HG02571 (cell line): ENCODE results near the gene COX7A2L.

Experiments used
- ATAC-seq: cut with Tn5 transposase; IDR thresholded peaks from one replicate; pipeline ENCODE4 v1.9.1; 2021; ENCODE audit warnings: mild to moderate bottlenecking, moderate library complexity; ENCODE audit not compliant: unreplicated experiment

The COX7A2L gene

DNA sequence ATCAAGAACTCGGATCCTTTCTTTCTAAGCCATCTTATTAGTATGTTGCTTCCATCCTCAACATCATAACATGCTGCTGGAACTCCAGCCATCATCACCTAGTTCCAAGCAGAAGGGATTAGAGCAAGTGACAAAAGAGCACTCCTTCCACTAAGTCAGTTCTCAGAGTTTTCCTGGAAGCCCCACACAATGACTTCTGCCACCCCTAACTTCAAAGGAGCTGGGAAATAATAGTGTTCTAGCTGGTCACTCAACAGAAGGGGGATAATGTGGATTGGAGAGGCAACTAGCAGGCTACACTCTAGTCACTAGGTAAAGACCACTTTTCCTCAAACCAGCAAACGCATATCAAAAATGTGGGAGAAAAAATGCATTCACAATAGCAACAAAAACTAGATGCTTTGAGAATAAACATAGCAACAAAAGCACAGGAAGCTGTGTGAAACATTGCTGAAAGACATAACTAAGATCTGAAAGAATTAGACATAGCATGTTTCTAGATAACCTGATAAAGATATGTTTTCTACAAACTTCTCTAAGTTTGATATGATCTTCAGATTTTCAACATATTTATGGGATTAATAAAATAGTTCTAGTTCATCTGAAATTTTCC, 39.5 kb downstream of the COX7A2L start:
- no peak for ATAC-seq

DNA sequence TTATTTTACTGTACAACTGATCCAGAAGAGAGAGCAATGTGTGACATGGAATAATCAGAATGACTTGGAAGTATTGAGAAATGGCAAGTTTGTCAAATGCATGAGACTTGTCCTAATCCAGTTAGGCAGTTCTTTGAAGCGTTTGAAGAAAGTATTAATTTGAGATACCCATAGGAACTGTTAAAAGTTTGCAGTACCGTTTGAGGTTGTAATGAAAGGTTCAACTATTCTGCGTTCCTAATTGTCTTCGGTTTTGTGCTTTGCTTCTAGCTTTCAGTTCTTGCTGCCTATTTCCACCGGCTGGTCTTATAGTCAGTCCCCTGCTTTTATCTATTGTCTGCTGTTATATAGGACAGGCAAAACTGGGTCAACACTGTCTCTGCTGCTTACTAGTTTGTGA, 41.8 kb downstream of the COX7A2L start:
- ATAC-seq: no peak

DNA sequence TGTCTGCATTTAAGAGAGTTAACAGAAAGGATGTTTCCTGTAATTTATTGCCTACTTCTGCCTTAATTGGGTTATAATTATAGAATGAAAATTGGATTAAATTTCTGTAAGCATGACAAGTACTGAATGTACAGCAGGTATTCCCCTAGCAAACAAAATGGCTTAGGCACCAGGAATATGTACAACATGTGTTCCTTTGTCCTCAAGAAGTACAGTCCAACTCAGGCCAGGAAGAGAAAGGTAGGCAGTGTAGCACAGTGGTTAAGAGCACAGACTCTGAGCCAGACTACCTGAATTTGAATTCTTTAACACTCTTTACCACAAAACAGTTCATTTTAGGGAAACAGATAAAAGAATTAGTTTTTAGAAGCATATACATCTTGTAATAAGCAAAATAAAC, 43.1 kb downstream of the COX7A2L start:
- no peak for ATAC-seq

DNA sequence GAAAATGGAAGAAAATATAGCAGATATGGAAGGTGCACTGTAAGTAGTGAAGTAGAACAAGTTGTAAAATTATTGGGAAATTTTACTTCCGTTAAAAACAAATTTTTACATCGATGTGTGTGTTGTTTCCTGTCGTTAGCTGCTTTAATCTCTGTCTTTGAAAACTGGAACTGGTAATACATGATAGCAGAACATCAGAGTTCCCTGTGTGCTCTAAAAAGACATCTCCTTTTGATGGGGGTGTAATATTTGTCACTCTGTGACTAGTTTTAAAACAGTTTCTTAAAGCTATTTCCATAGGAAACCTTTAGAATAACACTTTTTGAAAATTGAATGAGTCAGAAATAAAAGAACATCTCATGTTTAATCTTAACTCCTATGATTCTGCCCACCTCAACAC, 43.5 kb downstream of the COX7A2L start:
- ATAC-seq: no peak

DNA sequence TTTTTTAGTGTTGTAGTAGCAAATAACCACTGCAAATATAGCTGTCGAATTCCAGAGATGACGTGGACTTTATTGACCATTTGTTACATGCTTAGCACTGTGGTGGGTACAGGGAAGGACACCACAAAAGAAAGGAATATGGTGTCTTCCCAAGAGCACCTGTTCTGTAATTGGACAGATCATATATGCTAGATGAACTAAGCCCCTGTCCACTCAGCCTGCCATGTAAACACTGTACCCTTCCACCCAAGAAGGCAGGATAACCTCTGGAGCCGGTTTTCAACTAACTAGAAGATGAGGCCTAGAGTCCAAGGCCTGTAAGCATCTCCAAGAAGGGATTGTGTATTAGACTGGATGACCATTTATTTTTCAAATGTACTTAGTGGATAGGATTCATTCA, 44.1 kb downstream of the COX7A2L start:
- no peak for ATAC-seq

DNA sequence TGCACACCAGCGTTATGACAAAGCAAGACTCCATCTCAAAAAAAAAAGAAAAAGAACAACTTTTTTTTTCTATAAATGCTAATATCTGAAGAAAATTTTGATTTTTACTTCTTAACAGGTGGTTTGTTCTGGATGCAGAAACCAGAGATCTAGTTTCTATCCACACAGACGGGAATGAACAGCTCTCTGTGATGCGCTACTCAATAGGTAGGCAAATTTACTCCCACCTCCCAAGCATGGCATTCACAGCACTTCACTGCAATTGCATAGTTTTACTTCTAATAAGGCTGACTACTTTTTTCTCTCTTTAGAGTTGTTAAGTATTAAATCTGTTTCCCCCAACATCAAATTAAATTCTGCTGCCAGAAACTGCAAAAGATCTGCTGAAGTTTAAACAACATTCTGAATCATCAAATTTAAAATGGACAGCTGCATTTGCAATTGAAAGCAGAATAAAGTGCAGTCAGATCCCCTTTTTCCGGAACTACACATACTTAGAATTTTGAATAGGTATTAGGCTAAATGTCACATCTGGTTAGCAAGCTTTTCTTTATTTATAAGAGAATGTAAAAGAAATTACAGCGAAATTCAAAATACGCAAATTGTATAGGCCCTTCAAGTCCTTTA, 45.1 kb downstream of the COX7A2L start:
- ATAC-seq: no peak

DNA sequence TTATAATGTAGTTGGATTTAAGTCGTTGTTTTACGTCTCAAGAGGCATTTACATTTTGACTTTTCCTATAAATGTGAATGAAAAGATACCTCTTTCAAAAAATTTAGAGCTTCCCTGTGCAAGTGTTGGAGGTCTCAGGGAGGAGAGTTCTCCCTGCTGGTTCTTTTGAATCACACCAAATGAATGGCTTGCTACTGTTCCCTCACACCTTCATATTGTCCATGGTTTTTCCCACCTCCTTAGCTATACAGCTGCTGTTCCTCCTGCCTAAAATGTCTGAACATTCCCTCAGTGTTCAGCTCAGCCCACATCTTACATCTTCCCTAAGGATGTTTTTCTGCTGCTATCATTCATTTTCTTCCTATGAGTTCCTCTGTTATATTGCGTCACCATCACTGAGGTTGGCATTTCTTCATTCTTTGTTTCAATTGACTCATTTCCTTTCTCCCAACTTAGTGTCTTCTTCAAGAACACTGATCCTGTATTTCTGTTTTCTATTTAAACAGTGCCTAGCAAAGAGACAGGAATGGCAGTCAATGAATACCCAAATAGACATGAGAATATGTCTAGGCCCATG, 46.0 kb downstream of the COX7A2L start:
- ATAC-seq: no peak

DNA sequence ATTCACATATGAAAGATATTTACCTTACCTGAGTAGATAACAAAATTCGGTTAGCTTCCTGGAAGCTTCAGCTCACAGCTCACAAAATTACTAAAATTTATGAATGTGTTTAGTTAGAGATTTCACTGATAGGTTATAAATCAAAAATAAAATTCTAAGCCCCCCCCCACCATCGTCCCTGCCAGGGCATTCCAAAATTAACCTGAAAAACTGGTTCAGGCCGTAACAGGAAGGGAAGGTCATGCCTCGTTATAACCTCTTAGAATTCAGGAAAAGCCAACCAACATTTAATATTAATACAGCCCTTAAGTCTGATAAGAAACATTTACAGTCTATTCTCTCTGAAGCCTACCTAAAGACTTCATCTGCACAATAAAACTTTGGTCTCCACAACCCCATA, 48.9 kb downstream of the COX7A2L start:
- no peak for ATAC-seq

DNA sequence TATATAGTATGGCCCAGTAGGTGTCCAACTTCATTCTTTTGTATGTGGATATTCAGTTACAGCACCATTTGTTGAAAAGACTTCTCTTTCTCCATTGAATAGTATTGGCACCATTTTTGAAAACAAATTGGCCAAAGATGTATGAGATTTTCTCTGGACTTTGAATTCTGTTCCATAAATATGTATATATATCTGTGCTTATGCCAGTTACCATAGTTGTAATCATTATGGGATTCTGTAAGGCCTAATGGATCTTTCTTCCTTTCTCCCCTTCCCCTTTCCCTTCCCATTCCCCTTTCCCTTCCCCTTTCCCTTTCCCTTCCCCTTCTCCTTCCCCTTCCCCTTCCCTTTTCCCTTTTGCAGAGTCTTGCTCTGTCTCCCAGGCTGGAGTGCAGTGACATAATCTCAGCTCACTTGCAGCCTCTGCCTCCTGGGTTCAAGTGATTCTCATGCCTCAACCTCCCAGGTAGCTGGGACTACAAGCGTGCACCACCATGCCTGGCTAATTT, 51.0 kb downstream of the COX7A2L start:
- ATAC-seq: no peak

DNA sequence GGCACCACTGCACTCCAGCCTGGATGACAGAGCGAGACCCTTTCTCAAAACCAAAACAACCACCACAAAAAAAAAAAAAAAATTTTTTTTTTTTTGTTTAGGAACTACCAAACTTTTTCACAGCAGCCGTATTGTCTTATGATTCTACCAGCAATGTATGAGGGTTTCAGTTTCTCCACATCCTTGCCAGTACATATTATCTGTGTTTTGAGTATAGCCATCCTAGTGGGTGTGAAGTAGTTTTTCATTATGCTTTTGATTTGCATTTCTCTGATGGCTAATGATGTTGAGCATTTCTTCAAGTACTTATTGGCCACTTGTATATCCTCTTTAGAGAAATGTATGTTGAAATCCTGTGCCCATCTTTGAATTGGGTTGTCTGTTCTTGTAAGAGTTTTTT, 51.7 kb downstream of the COX7A2L start:
- ATAC-seq: no peak

DNA sequence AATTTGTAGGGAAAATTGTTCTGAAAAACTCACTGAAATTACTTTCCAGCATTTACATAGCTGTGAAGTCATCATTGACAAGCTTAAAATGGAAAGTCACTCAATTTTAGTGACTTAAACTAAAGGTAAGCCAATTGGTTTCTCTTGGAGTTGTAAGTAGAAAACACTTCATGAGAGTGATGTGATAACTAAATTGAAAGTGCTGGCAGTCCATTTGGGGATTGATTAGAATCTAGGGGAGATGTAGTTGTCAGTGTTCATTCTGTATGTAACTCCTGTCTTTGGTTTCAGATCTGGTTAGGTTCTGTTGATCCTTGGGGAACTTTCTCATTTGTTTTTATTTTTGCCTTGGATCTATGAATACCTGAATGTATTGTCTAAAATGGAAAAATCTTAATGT, 53.8 kb downstream of the COX7A2L start:
- no peak for ATAC-seq

DNA sequence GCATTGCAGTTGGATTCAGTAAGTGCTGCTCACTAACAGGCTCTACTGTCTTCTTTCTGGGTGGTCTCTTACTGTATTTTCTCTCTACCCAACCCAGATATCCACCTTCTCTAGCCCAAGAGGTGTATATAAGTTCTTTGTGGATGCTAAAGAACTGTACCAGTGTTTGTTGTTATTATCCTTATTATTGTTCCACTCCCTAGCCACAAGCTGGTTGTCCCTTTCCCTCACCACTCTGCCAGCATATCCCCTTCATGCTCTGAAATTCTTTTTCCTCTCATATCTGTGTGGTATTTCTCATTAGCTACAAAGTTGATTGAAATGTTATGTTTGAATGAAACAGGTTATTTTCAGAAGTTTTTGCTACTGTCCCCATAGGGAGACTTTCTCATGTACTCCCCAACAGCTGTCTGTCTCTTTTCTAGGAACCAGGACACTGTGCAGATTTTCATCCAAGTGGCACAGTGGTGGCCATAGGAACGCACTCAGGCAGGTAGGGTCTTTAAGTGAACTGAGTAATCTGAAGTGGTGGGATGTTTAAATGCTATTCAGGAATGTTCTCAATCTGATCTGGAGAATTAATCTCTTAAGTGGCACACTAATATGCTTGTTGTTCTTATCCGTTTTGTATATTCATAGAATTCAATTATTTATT, 56.8 kb downstream of the COX7A2L start:
- no peak for ATAC-seq

DNA sequence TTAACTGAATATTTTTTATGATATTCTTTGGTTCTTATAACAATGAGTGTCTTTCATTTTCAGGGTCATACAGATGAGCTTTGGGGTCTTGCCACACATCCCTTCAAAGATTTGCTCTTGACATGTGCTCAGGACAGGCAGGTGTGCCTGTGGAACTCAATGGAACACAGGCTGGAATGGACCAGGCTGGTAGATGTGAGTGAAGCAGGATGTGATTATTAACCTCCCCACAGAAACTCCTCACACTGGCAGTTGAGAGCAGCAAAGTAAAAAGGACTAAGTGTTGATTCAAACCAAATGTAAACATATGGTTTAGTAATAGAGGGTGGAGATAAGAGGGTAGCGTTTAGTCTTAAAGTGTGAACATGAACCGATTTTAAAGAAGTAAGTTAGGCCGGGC, 57.8 kb downstream of the COX7A2L start:
- ATAC-seq: no peak

DNA sequence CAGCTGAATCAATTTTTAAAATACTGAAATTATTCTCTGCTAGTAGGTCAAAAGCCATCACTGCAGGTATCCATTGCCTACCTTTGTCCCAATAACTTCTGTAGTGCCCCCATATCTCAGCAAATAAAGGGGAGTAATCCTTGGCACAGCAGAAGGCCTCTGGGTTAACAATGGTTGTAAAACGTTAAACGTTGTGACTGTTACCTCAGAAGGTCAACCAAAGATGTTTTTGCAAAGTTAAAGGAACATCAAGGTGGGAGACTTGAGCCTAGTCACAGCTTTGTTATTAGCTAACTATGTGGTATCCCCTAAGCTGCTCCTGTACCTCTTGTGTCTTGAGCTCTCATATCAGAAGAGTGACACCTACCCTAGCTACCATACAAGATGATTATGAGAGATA, 60.5 kb downstream of the COX7A2L start:
- no peak for ATAC-seq
